Fibroblast of gingiva (primary cell): ENCODE data around the gene DCP1A.
"Not testable (repeated sequence)": the region's sequence is repeated elsewhere in the genome, so short reads cannot be mapped to it uniquely, and the experiment has no call there.

Experiments used
- DNase-seq: peaks from one replicate; pipeline ENCODE4 v3.0.0-alpha.2; 2011; ENCODE audit warnings: low read depth

DCP1A gene

GRCh38 chr3:53347261-53348064, at the start of gene DCP1A:
TSS of gene DCP1A (minus strand) at chr3:53347543. CDS start at chr3:53347517, 26 bp downstream.
- DNase-seq, result peak; percentile 96

GRCh38 chr3:53384465-53385423, 37.4 kb upstream of the DCP1A start:
- no peak for DNase-seq

- DNase-seq, result no peak
Measured at GRCh38 chr3:53382106-53382505, 34.8 kb upstream of the DCP1A start.

GRCh38 chr3:53380306-53380705, 33.0 kb upstream of the DCP1A start:
- DNase-seq, result no peak

- DNase-seq, result no peak
Measured at GRCh38 chr3:53379898-53380297, 32.6 kb upstream of the DCP1A start.

- DNase-seq, result no peak
Measured at GRCh38 chr3:53377794-53378193, 30.5 kb upstream of the DCP1A start.

GRCh38 chr3:53376679-53377078, 29.3 kb upstream of the DCP1A start:
- no peak for DNase-seq

- peak; percentile 20 for DNase-seq
Measured at GRCh38 chr3:53375019-53375418, 27.7 kb upstream of the DCP1A start.

- DNase-seq, result not testable (repeated sequence)
Measured at GRCh38 chr3:53370719-53371118, 23.4 kb upstream of the DCP1A start.

- DNase-seq, result no peak
Measured at GRCh38 chr3:53361852-53362251, 14.5 kb upstream of the DCP1A start.

- peak; percentile 57 for DNase-seq
Measured at GRCh38 chr3:53357458-53357857, 10.1 kb upstream of the DCP1A start.

GRCh38 chr3:53354945-53355498, 7.7 kb upstream of the DCP1A start:
- no peak for DNase-seq

- DNase-seq, result no peak
Measured at GRCh38 chr3:53353202-53353601, 5.9 kb upstream of the DCP1A start.

- DNase-seq, result peak; percentile 38
Measured at GRCh38 chr3:53350652-53351051, 3.3 kb upstream of the DCP1A start.

- not testable (repeated sequence) for DNase-seq
Measured at GRCh38 chr3:53348118-53348517, 775 bp upstream of the DCP1A start.

GRCh38 chr3:53346922-53347260, 452 bp downstream of the DCP1A start:
- no peak for DNase-seq

GRCh38 chr3:53346514-53346913, 829 bp downstream of the DCP1A start:
- DNase-seq, result no peak

GRCh38 chr3:53342353-53342752, 5.0 kb downstream of the DCP1A start:
- no peak for DNase-seq

- DNase-seq, result no peak
Measured at GRCh38 chr3:53337167-53337940, 10.0 kb downstream of the DCP1A start.

GRCh38 chr3:53334742-53335141, 12.6 kb downstream of the DCP1A start:
- DNase-seq, result no peak

- no peak for DNase-seq
Measured at GRCh38 chr3:53331871-53332270, 15.5 kb downstream of the DCP1A start.

GRCh38 chr3:53329897-53330296, 17.4 kb downstream of the DCP1A start:
- no peak for DNase-seq
